ENCODE measurements around the gene FBXW9.

- TF ChIP-seq POLR2A (IDR thresholded peaks at IDR 0.05) (no peak), CTCF (IDR thresholded peaks at IDR 0.05) (no peak), EP300 (IDR thresholded peaks at IDR 0.05) (no peak), POLR2AphosphoS5 (IDR thresholded peaks at IDR 0.05) (no peak)
Measured at GRCh38 chr19:12745166-12745897, 48.9 kb upstream of the FBXW9 start.
